Measurements from ENCODE around the gene BRIP1.

BRIP1 gene

DNA sequence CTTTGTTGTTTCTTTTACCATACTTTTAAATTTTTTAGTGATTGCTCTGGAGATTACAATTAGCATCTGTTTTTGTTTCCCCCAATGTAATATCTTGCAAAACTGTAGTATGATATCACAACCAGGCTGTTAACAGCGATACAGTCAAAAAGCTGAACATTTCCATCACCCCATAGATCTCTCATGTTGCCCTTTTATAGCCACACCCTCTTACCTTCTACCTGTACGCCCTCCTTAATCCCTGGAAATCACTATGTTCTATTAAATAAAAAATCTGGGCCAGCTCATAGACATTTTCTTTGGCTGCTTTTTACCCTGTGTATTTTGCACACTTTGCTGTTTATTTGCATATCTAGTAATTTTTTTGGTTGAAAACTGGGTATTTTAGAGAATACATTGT, 205.1 kb downstream of the BRIP1 start:
- DNase-seq, result no peak

DNA sequence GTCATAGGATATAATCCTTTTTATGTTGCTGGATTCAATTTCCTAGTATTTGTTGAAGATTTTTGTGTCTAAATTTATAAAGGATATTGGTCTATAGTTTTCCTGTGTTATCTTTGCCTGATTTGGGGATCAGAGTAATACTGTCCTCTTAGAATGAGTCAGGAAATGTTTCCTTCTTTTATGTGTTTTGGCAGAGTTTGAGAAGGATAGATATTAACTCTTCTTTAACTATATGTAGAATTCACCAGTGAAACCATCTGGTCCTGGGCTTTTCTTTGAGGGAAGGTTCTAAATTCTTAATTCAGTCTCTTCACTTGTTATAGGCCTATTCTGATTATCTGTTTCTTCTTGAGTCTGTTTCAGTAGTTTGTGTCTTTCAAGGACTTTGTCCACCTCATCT, 206.0 kb downstream of the BRIP1 start:
- no peak for DNase-seq

DNA sequence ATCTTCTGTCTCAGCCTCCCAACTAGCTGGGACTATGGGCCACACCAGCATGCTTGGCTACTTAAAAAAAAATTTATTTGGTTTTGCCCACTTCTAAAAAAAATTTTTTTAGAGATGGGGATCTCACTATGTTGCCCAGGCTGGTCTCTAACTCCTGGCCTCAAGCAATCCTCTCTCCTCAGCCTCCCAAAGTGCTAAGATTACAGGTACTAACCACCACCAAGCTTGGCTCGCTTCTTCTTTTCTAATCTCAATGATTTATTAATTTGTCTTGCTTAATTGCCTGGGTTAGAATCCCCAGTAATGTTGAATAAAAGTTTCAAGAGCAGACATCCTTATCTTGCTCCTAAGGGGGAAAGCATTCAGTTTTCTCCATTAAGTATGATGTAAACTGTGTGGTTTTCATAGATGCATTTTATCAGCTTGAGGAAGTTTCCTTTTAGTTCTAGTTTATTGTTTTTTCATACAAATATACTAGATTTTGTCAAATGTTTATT, 206.6 kb downstream of the BRIP1 start:
- DNase-seq, result no peak

DNA sequence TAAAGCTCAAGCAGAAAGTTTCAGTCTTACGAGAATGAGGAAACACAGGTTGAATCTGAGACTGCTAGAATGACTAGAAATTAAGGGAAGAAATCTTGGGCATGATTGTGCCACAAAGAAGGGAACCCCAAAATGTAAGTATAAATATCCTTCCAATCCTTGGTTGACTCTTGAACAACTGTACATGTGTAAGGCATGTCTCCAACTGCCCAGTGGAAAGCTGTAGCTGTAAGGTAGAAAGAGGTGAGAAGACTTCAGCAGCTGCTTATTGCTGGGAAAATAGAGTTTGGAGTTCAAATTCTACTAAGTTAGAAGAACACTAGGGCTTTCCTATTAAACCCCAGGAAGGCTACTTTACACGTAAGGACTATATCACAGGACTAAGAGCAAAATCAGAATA, 212.6 kb downstream of the BRIP1 start:
- no peak for DNase-seq

DNA sequence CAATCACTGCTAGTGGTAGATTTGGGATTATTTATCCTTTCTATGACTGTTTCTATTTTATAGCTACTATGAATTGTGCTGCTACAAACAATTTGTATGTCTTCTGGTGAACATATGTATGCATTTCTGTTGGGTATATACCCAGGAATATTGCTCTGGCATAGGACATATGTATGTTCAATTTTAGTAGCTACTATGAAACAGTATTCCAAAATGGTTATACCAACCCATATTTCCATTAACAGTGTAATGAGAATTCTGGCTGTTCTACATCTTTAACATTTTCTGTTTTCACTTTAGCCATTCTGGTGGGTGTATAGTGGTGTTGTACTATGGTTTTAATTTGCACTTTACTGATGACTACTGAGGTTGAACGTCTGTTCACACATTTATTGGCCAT, 214.7 kb downstream of the BRIP1 start:
- no peak for DNase-seq

DNA sequence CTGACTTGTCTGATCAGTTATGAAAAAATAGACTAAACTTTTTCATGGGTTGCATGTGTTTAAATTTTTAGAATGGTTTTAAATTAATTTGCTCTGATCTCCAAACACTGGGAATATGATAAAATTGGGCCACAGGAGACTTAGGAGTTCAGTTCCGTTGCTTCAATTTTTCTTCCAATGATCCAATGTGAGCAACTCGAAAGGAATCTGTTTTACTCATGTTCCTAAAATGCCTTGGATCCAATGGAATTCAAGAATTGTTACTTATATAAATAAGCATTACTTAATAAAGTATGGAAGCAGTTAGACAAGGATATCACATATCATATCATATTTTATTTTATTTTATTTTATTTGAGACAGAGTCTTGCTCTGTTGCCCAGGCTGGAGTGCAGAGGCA, 216.3 kb downstream of the BRIP1 start:
- DNase-seq, result no peak

DNA sequence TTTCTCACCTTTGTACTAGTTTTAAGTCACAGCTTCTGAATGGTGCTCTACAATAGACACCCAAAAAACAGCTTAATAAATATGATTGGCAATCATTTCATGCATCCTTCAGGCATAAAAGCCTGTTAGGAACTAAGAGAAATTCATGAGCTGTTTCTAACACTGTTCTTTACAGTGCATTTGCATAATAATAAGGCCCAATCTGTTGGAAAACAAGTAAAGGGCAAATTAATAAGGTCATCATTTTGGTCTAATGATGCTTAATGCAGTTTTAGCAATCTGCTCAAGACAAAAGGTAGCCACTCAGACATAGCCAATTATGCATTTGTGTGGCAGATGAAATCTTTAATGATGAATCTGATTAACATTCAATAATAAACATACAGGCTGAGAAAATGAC, 216.8 kb downstream of the BRIP1 start:
- no peak for DNase-seq

DNA sequence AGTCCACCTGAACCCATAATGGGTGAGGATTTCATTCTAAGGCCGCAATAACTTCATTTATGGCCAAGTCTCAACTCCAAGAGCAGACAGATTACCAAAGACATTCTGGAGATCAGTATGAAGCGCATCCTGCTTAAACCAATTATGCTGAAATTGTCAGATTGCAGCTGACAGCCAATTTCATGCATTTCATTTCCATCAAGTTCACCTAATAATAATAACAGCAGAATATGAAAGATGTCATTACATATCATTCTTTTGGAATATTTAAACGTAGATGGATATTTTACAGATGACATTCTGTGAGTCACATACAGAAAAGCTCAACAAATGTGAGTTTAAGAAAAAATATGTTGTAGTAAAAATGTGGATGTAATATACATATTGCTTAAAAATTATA, 217.4 kb downstream of the BRIP1 start:
- DNase-seq, result no peak

DNA sequence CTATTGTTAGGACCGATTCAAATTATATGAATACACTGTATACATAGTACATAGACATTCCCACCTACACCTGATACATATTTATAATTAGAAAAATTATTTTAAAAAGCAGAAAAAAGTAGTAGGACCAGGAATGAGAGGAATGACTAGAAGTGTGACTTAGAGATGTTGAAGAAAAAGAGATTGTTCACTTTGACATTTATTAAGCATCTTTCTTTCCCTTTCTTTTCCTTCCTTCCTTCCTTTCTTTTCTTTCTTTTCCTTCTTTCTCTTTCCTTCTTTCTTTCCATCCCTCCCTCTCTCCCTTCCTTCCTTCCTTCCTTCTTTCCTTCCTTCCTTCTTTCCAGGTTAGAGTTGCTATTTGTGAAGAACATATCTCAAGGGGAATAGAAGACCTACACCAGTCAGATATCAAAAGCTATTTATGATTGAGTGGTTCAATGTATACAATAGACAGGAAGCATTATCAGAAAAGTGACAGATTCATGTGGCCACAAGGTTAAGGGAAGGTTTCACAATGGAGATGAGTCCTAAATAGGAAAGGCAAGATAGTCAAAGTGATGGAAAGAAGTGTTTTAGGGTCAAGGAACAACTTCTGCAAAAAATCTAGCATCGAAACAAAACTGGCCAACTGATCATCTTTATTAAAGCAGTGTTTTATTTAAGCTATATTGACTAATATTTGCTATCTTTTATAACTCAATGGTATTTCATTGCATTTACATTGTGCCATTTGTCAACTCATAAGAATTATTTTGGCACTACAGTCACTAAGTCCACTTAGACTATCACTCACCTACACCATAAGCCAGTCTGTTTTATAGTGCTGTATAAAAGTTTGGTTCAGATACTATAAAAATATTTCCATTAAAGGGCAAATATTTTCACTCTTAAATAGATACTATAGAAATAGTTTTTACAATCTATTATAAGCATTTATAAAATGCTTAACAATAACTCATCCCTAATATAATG, 218.2 kb downstream of the BRIP1 start:
- DNase-seq, result no peak

DNA sequence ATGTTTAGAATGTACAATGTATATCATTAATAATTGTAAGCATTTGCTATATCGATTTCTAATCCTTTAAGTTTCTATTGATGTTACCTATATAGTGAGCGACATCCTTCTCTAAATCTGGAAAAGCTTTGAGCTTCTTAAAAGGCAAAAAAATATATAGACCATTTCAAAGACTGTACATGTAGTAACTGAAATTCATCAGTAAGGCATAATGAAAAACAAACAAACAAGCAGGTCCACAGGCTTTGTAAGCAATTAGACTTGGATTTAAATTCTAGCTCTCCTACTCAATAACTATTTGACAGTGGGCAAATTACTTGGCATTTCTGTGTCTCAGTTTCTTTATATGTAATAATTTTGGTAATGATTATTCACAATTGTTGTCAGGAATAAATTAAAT, 220.6 kb downstream of the BRIP1 start:
- no peak for DNase-seq

DNA sequence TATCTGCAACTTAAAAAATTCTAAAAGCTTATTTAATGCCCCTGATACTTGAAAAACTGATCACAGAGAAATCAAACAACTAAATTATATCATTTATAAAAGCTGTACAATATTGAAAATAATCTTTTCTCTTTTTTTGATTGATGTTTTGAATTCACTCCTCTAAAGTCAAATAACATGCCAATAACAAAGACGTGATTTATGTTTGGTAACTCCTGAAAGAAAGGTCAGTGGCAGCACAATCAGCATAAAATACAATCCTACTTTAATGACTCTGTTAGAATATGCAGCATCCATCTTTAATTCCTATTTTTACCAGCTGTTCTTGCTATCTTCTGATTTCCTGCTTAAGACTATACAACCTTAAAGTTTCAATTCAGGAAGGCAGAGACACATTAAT, 221.6 kb downstream of the BRIP1 start:
- no peak for DNase-seq

DNA sequence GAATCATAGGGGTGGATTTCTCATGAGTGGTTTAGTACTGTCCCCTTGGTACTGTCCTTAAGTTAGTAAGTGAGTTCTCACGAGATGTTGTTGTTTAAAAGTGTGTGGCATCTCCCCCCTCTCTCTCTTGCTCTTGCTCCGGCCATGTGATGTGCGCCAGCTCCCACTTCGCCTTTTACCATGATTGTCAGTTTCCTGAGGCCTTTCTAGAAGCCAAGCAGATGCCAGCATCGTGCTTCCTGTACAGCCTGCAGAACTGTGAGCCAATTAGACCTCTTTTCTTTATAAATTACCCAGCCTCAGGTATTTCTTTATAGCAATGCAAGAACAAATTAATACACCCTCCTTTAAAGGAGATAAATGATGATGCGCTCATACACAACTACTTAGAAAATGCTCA, 222.2 kb downstream of the BRIP1 start:
- DNase-seq, result no peak

DNA sequence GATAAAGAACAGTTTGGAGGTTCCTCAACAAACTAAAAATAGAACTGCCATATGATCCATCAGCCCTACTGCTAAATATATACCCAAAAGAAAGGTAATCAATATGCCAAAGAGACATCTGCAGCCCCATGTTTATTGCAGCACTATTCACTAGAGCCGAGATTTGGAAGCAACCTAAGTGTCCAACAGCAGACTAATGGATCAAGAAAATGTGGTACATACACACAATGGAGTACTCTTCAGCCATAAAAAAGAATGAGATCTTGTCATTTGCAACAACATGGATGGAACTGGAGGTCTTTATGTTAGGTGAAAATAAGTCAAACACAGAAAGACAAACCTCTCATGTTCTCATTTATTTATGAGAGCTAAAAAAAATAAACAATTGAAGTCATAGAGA, 223.5 kb downstream of the BRIP1 start:
- no peak for DNase-seq

DNA sequence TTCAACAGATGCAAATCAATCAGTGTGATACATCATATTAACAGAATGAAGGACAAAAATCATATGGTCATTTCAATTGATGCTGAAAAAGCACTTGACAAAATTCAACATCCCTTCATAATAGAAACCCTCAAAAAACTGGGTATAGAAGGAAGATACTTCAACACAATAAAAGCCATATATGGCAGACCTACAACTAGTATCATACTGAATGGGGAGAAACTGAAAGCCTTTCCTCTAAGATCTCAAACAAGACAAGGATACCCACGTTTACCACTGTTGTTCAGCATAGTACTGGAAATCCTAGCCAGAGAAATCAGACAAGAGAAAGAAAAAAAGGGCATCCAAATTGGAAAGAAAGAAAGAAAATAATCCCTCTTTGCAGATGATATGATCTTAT, 225.2 kb downstream of the BRIP1 start:
- no peak for DNase-seq

DNA sequence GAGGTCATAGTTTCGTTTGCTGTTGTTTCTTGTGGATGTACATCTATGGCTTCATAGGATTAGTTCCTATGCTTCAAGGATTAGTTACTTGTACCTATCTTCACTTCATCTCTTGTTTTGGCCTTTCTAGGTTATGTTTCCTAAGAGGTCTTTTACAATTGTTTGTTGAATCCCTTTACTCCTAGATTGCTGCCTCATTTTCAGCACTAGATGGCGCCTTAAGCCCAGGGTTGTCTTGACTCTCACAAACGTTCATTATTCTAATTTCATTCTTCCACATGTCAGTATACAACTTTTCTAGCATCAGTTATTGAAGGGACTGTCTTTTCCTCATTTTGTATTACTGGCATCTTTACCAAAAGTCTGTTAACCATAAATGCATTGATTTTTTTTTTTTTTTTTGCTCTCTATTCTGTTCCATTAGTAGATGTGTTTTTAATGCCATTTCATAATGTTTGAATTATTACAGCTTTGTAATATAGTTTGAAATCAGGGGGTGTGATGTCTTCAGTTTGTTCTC, 227.4 kb downstream of the BRIP1 start:
- DNase-seq, result peak in 4 of 5 experiments; percentile 15 to 61 (median 32)

DNA sequence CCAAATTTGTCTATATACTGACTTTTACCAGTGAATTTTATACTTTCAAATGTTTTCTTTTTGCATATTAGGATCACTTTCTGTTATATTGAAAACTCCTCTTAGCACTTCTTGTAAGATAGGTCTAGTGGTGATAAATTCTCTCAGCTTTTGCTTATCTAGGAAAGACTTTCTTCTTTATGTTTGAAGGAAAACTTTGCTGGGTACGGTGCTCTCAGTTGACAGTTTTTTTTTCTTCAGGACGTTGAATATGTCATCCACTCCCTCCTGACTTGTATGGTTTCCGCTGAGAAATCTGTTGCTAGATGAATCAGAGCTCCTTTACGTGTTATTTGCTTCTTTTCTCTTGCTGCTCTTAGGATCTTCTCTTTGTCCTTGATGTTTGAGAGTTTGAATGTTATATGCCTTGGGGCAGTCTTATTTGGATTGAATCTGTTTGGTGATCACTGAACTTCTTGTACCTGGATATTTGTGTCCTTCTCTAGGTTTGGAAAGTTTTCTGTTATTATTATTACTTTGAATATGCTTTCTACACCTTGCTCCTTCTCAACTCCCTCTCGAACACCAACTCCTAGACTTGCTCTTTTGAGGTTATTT, 228.3 kb downstream of the BRIP1 start:
- DNase-seq, result no peak

DNA sequence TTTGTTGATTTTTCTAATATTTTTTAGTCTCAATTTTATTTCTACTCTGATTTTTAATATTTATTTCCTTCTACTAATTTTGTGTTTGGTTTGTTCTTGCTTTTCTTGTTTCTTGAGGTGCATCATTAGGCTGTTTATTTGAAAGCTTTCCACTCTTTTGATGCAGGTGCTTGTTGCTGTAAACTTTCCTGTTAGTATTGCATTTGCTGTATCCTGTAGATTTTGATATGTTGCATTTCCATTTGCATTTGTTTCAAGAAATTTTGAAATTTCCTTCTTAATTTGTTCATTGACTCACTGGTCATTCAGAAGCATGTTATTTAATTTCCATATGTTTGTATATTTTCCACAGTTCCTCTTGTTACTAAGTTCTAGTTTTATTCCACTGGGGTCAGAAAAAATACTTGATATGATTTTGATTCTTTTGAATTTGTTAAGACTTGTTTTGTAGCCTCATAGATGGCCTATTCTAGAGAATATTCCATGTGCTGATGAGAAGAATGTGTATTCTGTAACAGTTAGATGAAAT, 229.3 kb downstream of the BRIP1 start:
- no peak for DNase-seq

DNA sequence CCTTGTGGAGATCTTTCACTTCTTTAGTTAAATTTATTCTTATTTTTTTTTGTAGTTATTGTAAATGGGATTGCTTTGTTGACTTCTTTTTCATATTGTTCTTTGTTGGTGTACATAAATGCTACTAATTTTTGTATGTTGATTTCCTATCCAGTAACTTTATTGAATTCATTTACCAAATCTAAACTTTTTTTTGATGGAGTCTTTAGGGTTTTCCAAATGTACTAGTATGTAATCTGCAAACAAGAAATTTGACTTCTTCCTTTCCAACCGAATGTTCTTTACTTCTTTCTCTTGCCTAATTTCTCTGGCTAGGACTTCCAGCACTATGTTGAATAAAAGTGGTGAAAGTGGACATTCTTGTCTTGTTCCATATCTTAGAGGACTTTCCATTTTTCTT, 230.5 kb downstream of the BRIP1 start:
- no peak for DNase-seq

DNA sequence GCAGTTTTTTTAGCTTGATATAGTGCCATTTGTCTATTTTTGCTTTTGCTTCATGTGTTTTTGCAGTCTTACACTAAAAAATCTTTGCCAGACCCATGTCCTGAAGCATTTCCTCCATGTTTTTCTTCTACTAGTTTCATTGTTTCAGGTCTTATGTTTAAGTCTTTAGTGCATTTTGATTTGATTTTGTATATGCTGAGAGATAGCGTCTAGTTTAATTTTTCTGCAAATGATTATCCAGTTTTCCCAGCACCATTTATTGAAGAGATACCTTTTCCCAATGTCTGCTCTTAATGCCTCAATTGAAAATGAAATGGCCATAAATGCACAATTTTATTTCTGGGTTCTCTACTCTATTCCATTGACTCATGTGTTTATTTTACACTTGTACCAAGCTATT, 231.5 kb downstream of the BRIP1 start:
- DNase-seq, result no peak

Measured in T-helper 2 cell (primary cell).